ENCODE data around the gene KRTAP3-1. TPM values are rescaled to one million over a fixed set of nuclear protein-coding genes. Genes with fewer than 3 reads are reported as not detected.
"Not testable (repeated sequence)": the region's sequence is repeated elsewhere in the genome, so short reads cannot be mapped to it uniquely, and the experiment has no call there.

KRTAP3-1 gene
- total RNA-seq, 3 donors from 2014 or later (not counting 1 experiment from before 2014, with no cell fraction given), result not detected

GRCh38 chr17:41003926-41004325 is 5.0 kb downstream of the KRTAP3-1 start:
- H3K27ac ChIP-seq (ENCODE audit: low read length), result no peak overlapping the region
- no peak overlapping the region for H3K27ac Mint-ChIP-seq
- no peaks in the 10 kb centered on the region for H3K4me1 Mint-ChIP-seq
- no peaks in the 10 kb centered on the region for H3K36me3 Mint-ChIP-seq
- no peak for ATAC-seq
- intact Hi-C loops (cut with micrococcal nuclease), result no loop called here
- TF ChIP-seq CTCF (IDR thresholded peaks at IDR 0.05), result no peak
- DNase-seq, result no peak
- no peak overlapping the region for H3K4me3 Mint-ChIP-seq
- H3K27me3 Mint-ChIP-seq (ENCODE audit: low read depth in 2 of 2), result peaks cover 7 to 17% of the 10 kb centered on the region in 2 donors
- no peaks in the 10 kb centered on the region for H3K9me3 Mint-ChIP-seq
- no peaks in the 10 kb centered on the region for H3K9me3 ChIP-seq (ENCODE audit: control insufficient read depth, insufficient read depth, low read length)
- WGBS (ENCODE audit: insufficient coverage), result 71% methylated on average over 3 of the region's 4 CpGs
- H3K4me1 ChIP-seq (ENCODE audit: control insufficient read depth, insufficient read depth, low read length), result no peaks in the 10 kb centered on the region
- H3K4me3 ChIP-seq (ENCODE audit: low read length), result no peak overlapping the region
- H3K27me3 ChIP-seq (ENCODE audit: control insufficient read depth, insufficient read depth, low read length), result peaks cover 7% of the 10 kb centered on the region
- H3K36me3 ChIP-seq (ENCODE audit: control insufficient read depth, insufficient read depth, low read length), result no peaks in the 10 kb centered on the region

- Mint-ChIP-seq H3K9me3 (no peaks in the 10 kb centered on the region), H3K27me3 (ENCODE audit: low read depth in 2 of 2) (peaks cover 17 to 21% of the 10 kb centered on the region in 2 donors), H3K27ac (no peak overlapping the region), H3K4me3 (no peak overlapping the region), H3K4me1 (no peaks in the 10 kb centered on the region), H3K36me3 (no peaks in the 10 kb centered on the region)
- no peak for TF ChIP-seq CTCF (IDR thresholded peaks at IDR 0.05)
- Histone ChIP-seq H3K4me1 (ENCODE audit: control insufficient read depth, insufficient read depth, low read length) (no peaks in the 10 kb centered on the region), H3K36me3 (ENCODE audit: control insufficient read depth, insufficient read depth, low read length) (no peaks in the 10 kb centered on the region), H3K27me3 (ENCODE audit: control insufficient read depth, insufficient read depth, low read length) (peaks cover 7% of the 10 kb centered on the region), H3K27ac (ENCODE audit: low read length) (no peak overlapping the region), H3K4me3 (ENCODE audit: low read length) (no peak overlapping the region), H3K9me3 (ENCODE audit: control insufficient read depth, insufficient read depth, low read length) (no peaks in the 10 kb centered on the region)
- intact Hi-C loops (cut with micrococcal nuclease), result no loop called here
- ATAC-seq (no peak), DNase-seq (no peak)
- WGBS (ENCODE audit: insufficient coverage), result 80% methylated on average over 4 of the region's 5 CpGs
Measured at GRCh38 chr17:41002814-41003213, 6.1 kb downstream of the KRTAP3-1 start.

- WGBS (ENCODE audit: insufficient coverage), result 87% methylated on average over 4 of the region's 4 CpGs
- peaks cover 27 to 28% of the 10 kb centered on the region in 2 donors for H3K27me3 Mint-ChIP-seq (ENCODE audit: low read depth in 2 of 2)
- H3K27me3 ChIP-seq (ENCODE audit: control insufficient read depth, insufficient read depth, low read length), result peaks cover 9% of the 10 kb centered on the region
Measured at GRCh38 chr17:41001795-41002194, 7.1 kb downstream of the KRTAP3-1 start.

GRCh38 chr17:40999563-40999962 is 9.4 kb downstream of the KRTAP3-1 start, which contains the start of gene KRTAP3-2:
KRTAP3-2 (minus strand) TSS chr17:40999906; CDS start chr17:40999853, 53 bp downstream.
- H3K4me1 Mint-ChIP-seq; H3K9me3 Mint-ChIP-seq; H3K4me3 Mint-ChIP-seq; H3K36me3 ChIP-seq (ENCODE audit: control insufficient read depth, insufficient read depth, low read length); ATAC-seq; H3K4me1 ChIP-seq (ENCODE audit: control insufficient read depth, insufficient read depth, low read length); H3K4me3 ChIP-seq (ENCODE audit: low read length); H3K9me3 ChIP-seq (ENCODE audit: control insufficient read depth, insufficient read depth, low read length); H3K27ac ChIP-seq (ENCODE audit: low read length); H3K36me3 Mint-ChIP-seq; H3K27ac Mint-ChIP-seq; intact Hi-C loops (cut with micrococcal nuclease); DNase-seq: not testable (repeated sequence)
- H3K27me3 Mint-ChIP-seq (ENCODE audit: low read depth in 2 of 2), result peaks cover 32 to 39% of the 10 kb centered on the region in 2 donors
- H3K27me3 ChIP-seq (ENCODE audit: control insufficient read depth, insufficient read depth, low read length), result peaks cover 14% of the 10 kb centered on the region
- 84% methylated on average over 6 of the region's 6 CpGs for WGBS (ENCODE audit: insufficient coverage)

More at GRCh38 chr17:41001795-41002194, 7.1 kb downstream of the KRTAP3-1 start:
- Histone ChIP-seq H3K4me1 (ENCODE audit: control insufficient read depth, insufficient read depth, low read length) (no peaks in the 10 kb centered on the region), H3K9me3 (ENCODE audit: control insufficient read depth, insufficient read depth, low read length) (no peaks in the 10 kb centered on the region), H3K27ac (ENCODE audit: low read length) (no peak overlapping the region), H3K36me3 (ENCODE audit: control insufficient read depth, insufficient read depth, low read length) (no peaks in the 10 kb centered on the region), H3K4me3 (ENCODE audit: low read length) (no peak overlapping the region)
- Mint-ChIP-seq H3K4me3 (no peak overlapping the region), H3K4me1 (no peaks in the 10 kb centered on the region), H3K36me3 (no peaks in the 10 kb centered on the region), H3K27ac (no peak overlapping the region), H3K9me3 (no peaks in the 10 kb centered on the region)
- intact Hi-C loops (cut with micrococcal nuclease), result no loop called here
- no peak for TF ChIP-seq CTCF (IDR thresholded peaks at IDR 0.05)
- DNase-seq (no peak), ATAC-seq (no peak)

All from natural killer cell (primary cell).